Measurements from ENCODE around the gene GOLGA6A.
"Not testable (repeated sequence)": the region's sequence is repeated elsewhere in the genome, so short reads cannot be mapped to it uniquely, and the experiment has no call there.

The GOLGA6A gene

GRCh38 chr15:74053941-74054529, 28.3 kb downstream of the GOLGA6A start:
- Histone ChIP-seq H3F3A (ENCODE audit: insufficient read depth) (no peaks in the 10 kb centered on the region), H4K20me1 (ENCODE audit: low read depth, low read length) (no peaks in the 10 kb centered on the region), H3K27ac (ENCODE audit: low read depth, low read length) (no peak overlapping the region), H3K4me3 (ENCODE audit: insufficient read depth, low read length, poor library complexity, severe bottlenecking) (no peak overlapping the region), H3K4me2 (ENCODE audit: low read depth, low read length, poor library complexity, severe bottlenecking) (no peak overlapping the region), H3K36me3 (ENCODE audit: low read length) (no peaks in the 10 kb centered on the region), H3K79me2 (ENCODE audit: insufficient read depth, low read length) (no peaks in the 10 kb centered on the region), H2AFZ (ENCODE audit: low read depth, low read length, severe bottlenecking) (no peak overlapping the region), H3K27me3 (ENCODE audit: low read length) (no peaks in the 10 kb centered on the region), H3K9me3 (ENCODE audit: insufficient read depth, low read length) (no peaks in the 10 kb centered on the region), H3K9me2 (replicated peaks; ENCODE audit: insufficient read depth, low read length) (no peaks in the 10 kb centered on the region), H3K9ac (ENCODE audit: low read length) (no peak overlapping the region)
- peak; percentile 15 for TF ChIP-seq CTCF (IDR thresholded peaks at IDR 0.05; ENCODE audit: insufficient read depth, low read length, poor library complexity, severe bottlenecking)
- no peak for TF ChIP-seq EZH2phosphoT487 (conservative IDR thresholded peaks at IDR 0.05; ENCODE audit: low read length)

- Histone ChIP-seq H3K79me2 (ENCODE audit: insufficient read depth, low read length) (no peaks in the 10 kb centered on the region), H3F3A (ENCODE audit: insufficient read depth) (no peaks in the 10 kb centered on the region), H3K9me2 (replicated peaks; ENCODE audit: insufficient read depth, low read length) (no peaks in the 10 kb centered on the region), H2AFZ (ENCODE audit: low read depth, low read length, severe bottlenecking) (no peak overlapping the region), H3K36me3 (ENCODE audit: low read length) (no peaks in the 10 kb centered on the region), H3K9me3 (ENCODE audit: insufficient read depth, low read length) (no peaks in the 10 kb centered on the region), H3K9ac (ENCODE audit: low read length) (no peak overlapping the region), H3K4me3 (ENCODE audit: insufficient read depth, low read length, poor library complexity, severe bottlenecking) (no peak overlapping the region), H4K20me1 (ENCODE audit: low read depth, low read length) (no peaks in the 10 kb centered on the region), H3K27me3 (ENCODE audit: low read length) (no peaks in the 10 kb centered on the region), H3K27ac (ENCODE audit: low read depth, low read length) (no peak overlapping the region), H3K4me2 (ENCODE audit: low read depth, low read length, poor library complexity, severe bottlenecking) (no peak overlapping the region)
- TF ChIP-seq CTCF (IDR thresholded peaks at IDR 0.05; ENCODE audit: insufficient read depth, low read length, poor library complexity, severe bottlenecking) = no peak
- TF ChIP-seq EZH2phosphoT487 (conservative IDR thresholded peaks at IDR 0.05; ENCODE audit: low read length) = no peak
Measured at GRCh38 chr15:74053517-74053916, 28.8 kb downstream of the GOLGA6A start.

- not testable (repeated sequence) for H3F3A ChIP-seq (ENCODE audit: insufficient read depth); H3K4me3 ChIP-seq (ENCODE audit: insufficient read depth, low read length, poor library complexity, severe bottlenecking); H3K36me3 ChIP-seq (ENCODE audit: low read length); H3K9me3 ChIP-seq (ENCODE audit: insufficient read depth, low read length); H3K9me2 ChIP-seq (replicated peaks; ENCODE audit: insufficient read depth, low read length); H4K20me1 ChIP-seq (ENCODE audit: low read depth, low read length); H3K9ac ChIP-seq (ENCODE audit: low read length); H3K27ac ChIP-seq (ENCODE audit: low read depth, low read length); H3K27me3 ChIP-seq (ENCODE audit: low read length); H3K79me2 ChIP-seq (ENCODE audit: insufficient read depth, low read length); H2AFZ ChIP-seq (ENCODE audit: low read depth, low read length, severe bottlenecking); H3K4me2 ChIP-seq (ENCODE audit: low read depth, low read length, poor library complexity, severe bottlenecking)
Measured at GRCh38 chr15:74052271-74053260, 29.8 kb downstream of the GOLGA6A start.

Data from SU-DHL-6 (cell line).